WTC11 (cell line): ENCODE data around the gene CHSY3. TPM values are rescaled to one million over a fixed set of nuclear protein-coding genes. Genes with fewer than 3 reads are reported as not detected.

Experiments used
- ATAC-seq: fragments of 200-7000 bp; cut with Tn5 transposase; 2 replicates; pipeline ENCODE4 v1.10.0; 2021; ENCODE audit warnings: mild to moderate bottlenecking, moderate library complexity
- CTCF ChIA-PET: fragments of 300-600 bp; sonication (Branson Sonifier 250); formaldehyde crosslinking; loops from one replicate; lab custom pipeline; 2021; ENCODE audit warnings: antibody characterized with exemption; lab: Charles Lee
- POLR2A ChIA-PET: fragments of 350-600 bp; sonication (Branson Sonifier 250); formaldehyde crosslinking; loops from one replicate; lab custom pipeline; 2021; ENCODE audit warnings: antibody characterized with exemption; lab: Charles Lee
- DNase-seq: peaks from one replicate; pipeline ENCODE4 v3.0.0; 2021; ENCODE audit warnings: low spot score
- H3K27ac Mint-ChIP-seq: 2 replicates; pipeline ENCODE4 v1.8.0; 2021; ENCODE audit warnings: mixed read lengths
- H3K27me3 Mint-ChIP-seq: 2 replicates; pipeline ENCODE4 v1.8.0; 2021; ENCODE audit warnings: low read depth, mild to moderate bottlenecking, moderate library complexity, mixed read lengths
- H3K36me3 Mint-ChIP-seq: 2 replicates; pipeline ENCODE4 v1.8.0; 2021; ENCODE audit warnings: mixed read lengths
- H3K4me1 Mint-ChIP-seq: 2 replicates; pipeline ENCODE4 v1.8.0; 2022; ENCODE audit warnings: mixed read lengths
- H3K4me3 Mint-ChIP-seq: 2 replicates; pipeline ENCODE4 v1.8.0; 2021; ENCODE audit warnings: mild to moderate bottlenecking, moderate library complexity, mixed read lengths
- H3K9me3 Mint-ChIP-seq: 2 replicates; pipeline ENCODE4 v1.8.0; 2021; ENCODE audit warnings: mixed read lengths
- ATF2 ChIP-seq: sonication (generic); formaldehyde crosslinking; IDR thresholded peaks from 2 replicates; pipeline ENCODE4 v1.8.1; 2022; ENCODE audit warnings: low read depth, missing genetic modification reagents, borderline replicate concordance
- CREM ChIP-seq: sonication (generic); formaldehyde crosslinking; IDR thresholded peaks from 2 replicates; pipeline ENCODE4 v1.8.1; 2022; ENCODE audit warnings: mild to moderate bottlenecking, missing genetic modification reagents, moderate library complexity
- E2F1 ChIP-seq: sonication (generic); formaldehyde crosslinking; IDR thresholded peaks from 2 replicates; pipeline ENCODE4 v1.8.0; 2022; ENCODE audit warnings: mild to moderate bottlenecking, missing genetic modification reagents
- ERG ChIP-seq: fragments of 250-450 bp; sonication (Bioruptor Pico); IDR thresholded peaks from 2 replicates; pipeline ENCODE4 v1.8.0; 2021; ENCODE audit warnings: mild to moderate bottlenecking
- GRHL2 ChIP-seq: fragments of 250-450 bp; sonication (Bioruptor Pico); IDR thresholded peaks from 2 replicates; pipeline ENCODE4 v1.8.0; 2022; ENCODE audit warnings: mild to moderate bottlenecking, moderate library complexity; ENCODE audit not compliant: insufficient replicate concordance, severe bottlenecking
- IRF2 ChIP-seq: sonication (generic); formaldehyde crosslinking; IDR thresholded peaks from 2 replicates; pipeline ENCODE4 v1.8.0; 2022; ENCODE audit warnings: low read depth, missing genetic modification reagents, borderline replicate concordance
- TCF7 ChIP-seq: sonication (generic); formaldehyde crosslinking; IDR thresholded peaks from 2 replicates; pipeline ENCODE4 v1.8.0; 2022; ENCODE audit warnings: mild to moderate bottlenecking, low read depth, missing genetic modification reagents, moderate library complexity
- ZNF138 ChIP-seq: sonication (generic); formaldehyde crosslinking; conservative IDR thresholded peaks from 2 replicates; pipeline ENCODE4 v1.8.1; 2022; ENCODE audit warnings: mild to moderate bottlenecking, moderate library complexity, missing genetic modification reagents
- total RNA-seq: library from RNA; stranded (reverse); gene quantifications from 3 replicates; pipeline ENCODE4 v1.2.3, GENCODE V29; 2021
- TF ChIP-seq, protein P1 (sequence below): fragments of 250-450 bp; sonication (Bioruptor Pico); IDR thresholded peaks from 2 replicates; pipeline ENCODE4 v1.9.0; 2021; ENCODE audit warnings: mild to moderate bottlenecking
- TF ChIP-seq, protein P2 (sequence below): sonication (generic); formaldehyde crosslinking; IDR thresholded peaks from 2 replicates; pipeline ENCODE4 v1.8.1; 2022; ENCODE audit warnings: low read depth, mild to moderate bottlenecking, moderate library complexity, missing genetic modification reagents, borderline replicate concordance
- TF ChIP-seq, protein P3 (sequence below): fragments of 250-450 bp; sonication (Bioruptor Pico); IDR thresholded peaks from 2 replicates; pipeline ENCODE4 v2.1.2; 2022; ENCODE audit warnings: mild to moderate bottlenecking, moderate library complexity
- TF ChIP-seq, protein P4 (sequence below): fragments of 250-450 bp; sonication (Bioruptor Pico); conservative IDR thresholded peaks from 2 replicates; pipeline ENCODE4 v1.9.0; 2021; ENCODE audit warnings: mild to moderate bottlenecking
- TF ChIP-seq, protein P5 (sequence below): sonication (generic); formaldehyde crosslinking; IDR thresholded peaks from 2 replicates; pipeline ENCODE4 v1.8.0; 2022; ENCODE audit warnings: mild to moderate bottlenecking, missing genetic modification reagents

Gene CHSY3
- total RNA-seq, 1 experiment from 2014 or later: 0.98 TPM

DNA sequence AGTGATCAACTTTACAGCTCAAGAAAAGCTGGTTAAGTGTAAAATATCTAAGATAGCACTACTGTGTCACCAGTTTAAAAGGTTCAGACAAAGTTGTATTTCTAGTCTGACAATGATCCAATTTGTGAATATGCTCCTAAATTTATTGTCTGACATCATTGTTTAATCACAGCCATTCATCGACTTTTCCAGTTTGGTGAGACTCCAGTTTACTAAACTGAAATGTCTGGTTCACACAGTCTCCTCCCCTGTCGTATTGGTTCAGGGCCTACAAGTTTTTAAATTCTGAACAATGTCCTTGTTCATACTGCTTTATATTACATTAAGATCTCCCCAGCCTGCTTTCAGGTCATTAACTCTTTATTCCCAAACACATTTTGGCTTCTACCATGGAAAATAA lies 161.4 kb downstream of the CHSY3 start:
- no peaks in the 10 kb centered on the region for H3K4me1 Mint-ChIP-seq
- H3K27me3 Mint-ChIP-seq: no peaks in the 10 kb centered on the region
- TF ChIP-seq ZNF138 (CRISPR knock-in tag) (no peak), ERG (CRISPR knock-in tag) (no peak), TCF7 (no peak)
- TF ChIP-seq, protein P1, sequence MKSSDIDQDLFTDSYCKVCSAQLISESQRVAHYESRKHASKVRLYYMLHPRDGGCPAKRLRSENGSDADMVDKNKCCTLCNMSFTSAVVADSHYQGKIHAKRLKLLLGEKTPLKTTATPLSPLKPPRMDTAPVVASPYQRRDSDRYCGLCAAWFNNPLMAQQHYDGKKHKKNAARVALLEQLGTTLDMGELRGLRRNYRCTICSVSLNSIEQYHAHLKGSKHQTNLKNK (CRISPR knock-in tag): no peak
- TF ChIP-seq, protein P2, sequence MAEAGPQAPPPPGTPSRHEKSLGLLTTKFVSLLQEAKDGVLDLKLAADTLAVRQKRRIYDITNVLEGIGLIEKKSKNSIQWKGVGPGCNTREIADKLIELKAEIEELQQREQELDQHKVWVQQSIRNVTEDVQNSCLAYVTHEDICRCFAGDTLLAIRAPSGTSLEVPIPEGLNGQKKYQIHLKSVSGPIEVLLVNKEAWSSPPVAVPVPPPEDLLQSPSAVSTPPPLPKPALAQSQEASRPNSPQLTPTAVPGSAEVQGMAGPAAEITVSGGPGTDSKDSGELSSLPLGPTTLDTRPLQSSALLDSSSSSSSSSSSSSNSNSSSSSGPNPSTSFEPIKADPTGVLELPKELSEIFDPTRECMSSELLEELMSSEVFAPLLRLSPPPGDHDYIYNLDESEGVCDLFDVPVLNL: no peak
- TF ChIP-seq, all 79 proteins: peak for 0
- Mint-ChIP-seq H3K9me3 (no peaks in the 10 kb centered on the region), H3K4me3 (no peak overlapping the region), H3K36me3 (no peaks in the 10 kb centered on the region), H3K27ac (no peak overlapping the region)
- ATAC-seq (no peak), DNase-seq (no peak)
- ChIA-PET CTCF (no interaction called here), POLR2A (no interaction called here)

DNA sequence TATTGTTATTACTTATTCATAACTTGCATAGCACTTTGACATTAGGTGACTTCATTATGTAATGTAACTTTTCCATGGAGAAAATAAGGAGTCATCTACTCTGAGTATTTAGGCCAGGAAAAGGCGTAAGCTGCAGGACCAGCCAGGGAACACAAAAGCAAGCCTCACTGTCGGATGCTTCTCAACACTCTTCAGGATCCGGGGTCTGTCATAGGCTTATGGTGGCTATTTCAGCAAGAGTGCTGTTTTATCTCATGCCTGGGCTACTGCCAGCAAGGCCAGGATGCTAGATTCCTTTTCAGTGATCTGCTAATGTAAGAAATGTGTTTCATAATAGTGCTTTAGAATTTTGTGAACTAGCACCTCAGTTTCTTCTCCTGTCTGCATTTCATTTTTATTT lies 162.4 kb downstream of the CHSY3 start:
- H3K27me3 Mint-ChIP-seq: no peaks in the 10 kb centered on the region
- no peaks in the 10 kb centered on the region for H3K4me1 Mint-ChIP-seq
- no peaks in the 10 kb centered on the region for H3K36me3 Mint-ChIP-seq
- ChIA-PET POLR2A (no interaction called here), CTCF (no interaction called here)
- H3K9me3 Mint-ChIP-seq: no peaks in the 10 kb centered on the region
- DNase-seq (no peak), ATAC-seq (no peak)
- no peak overlapping the region for H3K4me3 Mint-ChIP-seq
- TF ChIP-seq, protein P3, sequence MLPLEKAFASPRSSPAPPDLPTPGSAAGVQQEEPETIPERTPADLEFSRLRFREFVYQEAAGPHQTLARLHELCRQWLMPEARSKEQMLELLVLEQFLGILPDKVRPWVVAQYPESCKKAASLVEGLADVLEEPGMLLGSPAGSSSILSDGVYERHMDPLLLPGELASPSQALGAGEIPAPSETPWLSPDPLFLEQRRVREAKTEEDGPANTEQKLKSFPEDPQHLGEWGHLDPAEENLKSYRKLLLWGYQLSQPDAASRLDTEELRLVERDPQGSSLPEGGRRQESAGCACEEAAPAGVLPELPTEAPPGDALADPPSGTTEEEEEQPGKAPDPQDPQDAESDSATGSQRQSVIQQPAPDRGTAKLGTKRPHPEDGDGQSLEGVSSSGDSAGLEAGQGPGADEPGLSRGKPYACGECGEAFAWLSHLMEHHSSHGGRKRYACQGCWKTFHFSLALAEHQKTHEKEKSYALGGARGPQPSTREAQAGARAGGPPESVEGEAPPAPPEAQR: no peak
- TF ChIP-seq CREM (CRISPR knock-in tag) (no peak), E2F1 (no peak), GRHL2 (CRISPR knock-in tag) (no peak)
- TF ChIP-seq, protein P4, sequence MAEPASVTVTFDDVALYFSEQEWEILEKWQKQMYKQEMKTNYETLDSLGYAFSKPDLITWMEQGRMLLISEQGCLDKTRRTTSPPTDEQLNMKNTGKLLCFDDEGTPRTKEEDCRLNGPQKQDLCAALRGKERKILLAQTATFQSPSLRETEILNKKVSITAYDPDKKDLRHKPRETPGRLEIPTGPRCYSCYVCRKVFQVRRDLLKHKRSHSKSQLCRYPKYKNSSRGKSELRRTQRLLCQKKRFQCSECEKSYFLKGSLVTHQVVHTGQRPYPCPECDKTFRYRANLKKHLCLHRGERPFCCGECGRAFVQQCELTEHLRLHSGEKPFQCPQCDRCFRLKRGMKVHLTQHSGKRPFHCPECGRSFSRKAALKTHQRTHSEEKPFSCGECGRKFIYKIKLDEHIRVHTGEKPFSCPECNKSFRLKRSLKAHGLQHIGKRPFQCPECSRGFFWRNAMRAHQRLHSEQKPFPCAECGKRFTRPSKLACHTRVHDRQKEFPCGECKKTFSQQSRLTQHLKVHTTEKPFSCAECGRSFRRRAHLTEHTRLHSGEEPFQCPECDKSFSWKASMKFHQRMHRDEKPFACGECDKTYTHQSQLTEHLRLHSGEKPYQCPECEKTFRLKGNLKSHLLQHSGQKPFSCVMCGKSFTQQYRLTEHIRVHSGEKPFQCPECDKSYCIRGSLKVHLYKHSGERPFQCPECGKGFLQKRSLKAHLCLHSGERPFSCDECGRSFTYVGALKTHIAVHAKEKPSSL (CRISPR knock-in tag): no peak
- H3K27ac Mint-ChIP-seq: no peak overlapping the region

DNA sequence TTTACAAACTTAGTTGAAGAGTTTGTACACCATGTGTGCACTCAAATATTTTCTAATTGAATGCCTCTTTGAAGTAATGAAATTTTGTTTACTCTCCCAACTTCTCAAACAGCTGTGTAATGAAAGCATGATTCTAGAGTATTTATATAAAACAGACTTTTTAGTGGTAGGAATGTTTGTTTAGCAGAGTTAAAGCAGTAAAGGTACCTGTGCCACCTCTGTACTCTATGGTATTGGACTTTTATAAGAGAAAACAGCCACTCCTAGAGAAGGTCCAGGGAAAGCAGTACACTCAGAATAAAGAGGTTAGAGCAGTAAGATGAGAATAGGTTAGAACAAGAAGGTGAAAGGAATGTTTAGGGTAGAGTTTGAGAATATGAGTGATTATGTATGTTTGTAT lies 163.1 kb downstream of the CHSY3 start:
- no peak for DNase-seq
- H3K27ac Mint-ChIP-seq: no peak overlapping the region
- H3K9me3 Mint-ChIP-seq: no peaks in the 10 kb centered on the region
- ChIA-PET CTCF (no interaction called here), POLR2A (no interaction called here)
- no peaks in the 10 kb centered on the region for H3K27me3 Mint-ChIP-seq
- no peak for ATAC-seq
- no peak overlapping the region for H3K4me3 Mint-ChIP-seq
- TF ChIP-seq, protein P1 (CRISPR knock-in tag): no peak
- TF ChIP-seq IRF2 (CRISPR knock-in tag) (no peak), ATF2 (no peak)
- TF ChIP-seq, protein P5, sequence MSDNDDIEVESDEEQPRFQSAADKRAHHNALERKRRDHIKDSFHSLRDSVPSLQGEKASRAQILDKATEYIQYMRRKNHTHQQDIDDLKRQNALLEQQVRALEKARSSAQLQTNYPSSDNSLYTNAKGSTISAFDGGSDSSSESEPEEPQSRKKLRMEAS (CRISPR knock-in tag): no peak
- H3K4me1 Mint-ChIP-seq: no peaks in the 10 kb centered on the region
- no peaks in the 10 kb centered on the region for H3K36me3 Mint-ChIP-seq
